HG03571 (cell line): ENCODE results near the gene TNNT3.

ENCODE experiments used
- ATAC-seq: cut with Tn5 transposase; IDR thresholded peaks from one replicate; pipeline ENCODE4 v1.9.1; 2021; ENCODE audit not compliant: unreplicated experiment

TNNT3 gene

GRCh38 chr11:1921574-1922141 lies 2.2 kb downstream of the TNNT3 start:
- no peak for ATAC-seq

GRCh38 chr11:1922481-1923081 lies 3.1 kb downstream of the TNNT3 start:
- ATAC-seq, result no peak

- no peak for ATAC-seq
These were observed 3.9 kb downstream of the TNNT3 start for GRCh38 chr11:1923201-1923956.

- no peak for ATAC-seq
These were observed 4.7 kb downstream of the TNNT3 start for GRCh38 chr11:1924181-1924580.

- ATAC-seq, result no peak
These were observed 5.3 kb downstream of the TNNT3 start for GRCh38 chr11:1924646-1925372.

- no peak for ATAC-seq
These were observed 6.1 kb downstream of the TNNT3 start for GRCh38 chr11:1925373-1926155.

- ATAC-seq, result no peak
These were observed 6.9 kb downstream of the TNNT3 start for GRCh38 chr11:1926156-1927025.

- ATAC-seq, result no peak
These were observed 7.7 kb downstream of the TNNT3 start for GRCh38 chr11:1927026-1927847.

GRCh38 chr11:1927848-1928469 lies 8.5 kb downstream of the TNNT3 start:
- ATAC-seq, result no peak

- no peak for ATAC-seq
These were observed 9.0 kb downstream of the TNNT3 start for GRCh38 chr11:1928470-1928890.

- ATAC-seq, result no peak
These were observed 9.5 kb downstream of the TNNT3 start for GRCh38 chr11:1928891-1929541.

- no peak for ATAC-seq
These were observed 10.3 kb downstream of the TNNT3 start for GRCh38 chr11:1929621-1930461.

GRCh38 chr11:1930462-1930830 lies 10.9 kb downstream of the TNNT3 start:
- no peak for ATAC-seq

- no peak for ATAC-seq
These were observed 12.0 kb downstream of the TNNT3 start for GRCh38 chr11:1931341-1932104.

- ATAC-seq, result no peak
These were observed 12.6 kb downstream of the TNNT3 start for GRCh38 chr11:1932105-1932480.

- no peak for ATAC-seq
These were observed 13.2 kb downstream of the TNNT3 start for GRCh38 chr11:1932681-1933080.
